Measurements from ENCODE around the gene RNFT2.

Gene RNFT2

GRCh38 chr12:116737774-116738657 is at the start of gene RNFT2, which contains the start of gene SPRING1:
Gene RNFT2, plus strand, starts transcription at chr12:116738315. Its CDS starts 2,183 bp downstream, at chr12:116740498.
Gene SPRING1, minus strand, starts transcription at chr12:116738069. Its CDS starts 169 bp downstream, at chr12:116737900.
- DNase-seq (ENCODE audit: low read depth): peak; percentile 99

GRCh38 chr12:116689521-116689920 is 48.6 kb upstream of the RNFT2 start:
- no peak for DNase-seq (ENCODE audit: low read depth)

GRCh38 chr12:116689979-116690744 is 48.0 kb upstream of the RNFT2 start:
- DNase-seq (ENCODE audit: low read depth): no peak

GRCh38 chr12:116691205-116691604 is 46.9 kb upstream of the RNFT2 start:
- no peak for DNase-seq (ENCODE audit: low read depth)

- no peak for DNase-seq (ENCODE audit: low read depth)
These were observed 46.5 kb upstream of the RNFT2 start for GRCh38 chr12:116691636-116692035.

GRCh38 chr12:116692605-116693004 is 45.5 kb upstream of the RNFT2 start:
- no peak for DNase-seq (ENCODE audit: low read depth)

- DNase-seq (ENCODE audit: low read depth): no peak
These were observed 44.6 kb upstream of the RNFT2 start for GRCh38 chr12:116693286-116694227.

GRCh38 chr12:116694653-116695463 is 43.3 kb upstream of the RNFT2 start:
- DNase-seq (ENCODE audit: low read depth): no peak

- DNase-seq (ENCODE audit: low read depth): no peak
These were observed 42.7 kb upstream of the RNFT2 start for GRCh38 chr12:116695464-116695725.

- DNase-seq (ENCODE audit: low read depth): no peak
These were observed 40.8 kb upstream of the RNFT2 start for GRCh38 chr12:116697305-116697704.

- DNase-seq (ENCODE audit: low read depth): no peak
These were observed 40.4 kb upstream of the RNFT2 start for GRCh38 chr12:116697716-116698115.

GRCh38 chr12:116698116-116698515 is 40.0 kb upstream of the RNFT2 start:
- DNase-seq (ENCODE audit: low read depth): no peak

- DNase-seq (ENCODE audit: low read depth): no peak
These were observed 39.5 kb upstream of the RNFT2 start for GRCh38 chr12:116698554-116699075.

GRCh38 chr12:116700066-116700465 is 38.0 kb upstream of the RNFT2 start:
- DNase-seq (ENCODE audit: low read depth): no peak

- no peak for DNase-seq (ENCODE audit: low read depth)
These were observed 36.7 kb upstream of the RNFT2 start for GRCh38 chr12:116701432-116701831.

- DNase-seq (ENCODE audit: low read depth): peak; percentile 39
These were observed 34.8 kb upstream of the RNFT2 start for GRCh38 chr12:116703214-116703795.

GRCh38 chr12:116707751-116708150 is 30.4 kb upstream of the RNFT2 start:
- DNase-seq (ENCODE audit: low read depth): no peak

- DNase-seq (ENCODE audit: low read depth): peak; percentile 51
These were observed 29.0 kb upstream of the RNFT2 start for GRCh38 chr12:116708826-116709756.

GRCh38 chr12:116709768-116710167 is 28.3 kb upstream of the RNFT2 start:
- no peak for DNase-seq (ENCODE audit: low read depth)
